ENCODE measurements around the gene TUBE1.
"Not testable (repeated sequence)": the region's sequence is repeated elsewhere in the genome, so short reads cannot be mapped to it uniquely, and the experiment has no call there.

Gene TUBE1

GRCh38 chr6:112087136-112087911 is at the start of gene TUBE1, which contains the start of gene FAM229B:
Gene TUBE1 (minus strand): TSS chr6:112087482. CDS start chr6:112087434, 48 bp downstream.
Gene FAM229B (plus strand): TSS chr6:112087591. CDS start chr6:112099284, 11,693 bp downstream.
- DNase-seq = peak; percentile 90

- no peak for DNase-seq
Measured at GRCh38 chr6:112130878-112131277, 43.6 kb upstream of the TUBE1 start.

GRCh38 chr6:112128208-112128607 is 40.9 kb upstream of the TUBE1 start:
- no peak for DNase-seq

GRCh38 chr6:112123982-112124381 is 36.7 kb upstream of the TUBE1 start:
- no peak for DNase-seq

- no peak for DNase-seq
Measured at GRCh38 chr6:112122756-112123155, 35.5 kb upstream of the TUBE1 start.

GRCh38 chr6:112118034-112118433 is 30.8 kb upstream of the TUBE1 start:
- no peak for DNase-seq

- no peak for DNase-seq
Measured at GRCh38 chr6:112117554-112117953, 30.3 kb upstream of the TUBE1 start.

- DNase-seq = no peak
Measured at GRCh38 chr6:112116221-112116620, 28.9 kb upstream of the TUBE1 start.

GRCh38 chr6:112114577-112115223 is 27.4 kb upstream of the TUBE1 start:
- DNase-seq = no peak

GRCh38 chr6:112113918-112114317 is 26.6 kb upstream of the TUBE1 start:
- no peak for DNase-seq

- no peak for DNase-seq
Measured at GRCh38 chr6:112113431-112113830, 26.1 kb upstream of the TUBE1 start.

- no peak for DNase-seq
Measured at GRCh38 chr6:112109262-112109661, 22.0 kb upstream of the TUBE1 start.

- no peak for DNase-seq
Measured at GRCh38 chr6:112106562-112106961, 19.3 kb upstream of the TUBE1 start.

GRCh38 chr6:112106026-112106425 is 18.7 kb upstream of the TUBE1 start:
- DNase-seq = not testable (repeated sequence)

- DNase-seq = no peak
Measured at GRCh38 chr6:112100561-112100960, 13.3 kb upstream of the TUBE1 start.

GRCh38 chr6:112096901-112097300 is 9.6 kb upstream of the TUBE1 start:
- DNase-seq = no peak

- DNase-seq = no peak
Measured at GRCh38 chr6:112087916-112088315, 634 bp upstream of the TUBE1 start.

- DNase-seq = peak; percentile 48
Measured at GRCh38 chr6:112086744-112087135, 542 bp downstream of the TUBE1 start.

GRCh38 chr6:112085286-112086065 is 1.8 kb downstream of the TUBE1 start:
- no peak for DNase-seq

GRCh38 chr6:112081569-112081968 is 5.7 kb downstream of the TUBE1 start:
- DNase-seq = no peak

GRCh38 chr6:112066606-112067005 is 20.7 kb downstream of the TUBE1 start:
- DNase-seq = no peak

- no peak for DNase-seq
Measured at GRCh38 chr6:112065426-112065986, 21.8 kb downstream of the TUBE1 start.

GRCh38 chr6:112062966-112063365 is 24.3 kb downstream of the TUBE1 start:
- DNase-seq = no peak
